ENCODE data around the gene HEATR9.

The HEATR9 gene

GRCh38 chr17:35819455-35819854 lies 49.2 kb downstream of the HEATR9 start:
- TF ChIP-seq CTCF (IDR thresholded peaks at IDR 0.05; ENCODE audit: insufficient read depth, missing control alignments), result no peak
- FAIRE-seq (no peak), DNase-seq (ENCODE audit: insufficient read length, low spot score) (no peak)

- no peak for TF ChIP-seq CTCF (IDR thresholded peaks at IDR 0.05; ENCODE audit: insufficient read depth, missing control alignments)
- FAIRE-seq, result no peak
- no peak for DNase-seq (ENCODE audit: insufficient read length, low spot score)
Measured at GRCh38 chr17:35817196-35817595, 51.5 kb downstream of the HEATR9 start.

DNA sequence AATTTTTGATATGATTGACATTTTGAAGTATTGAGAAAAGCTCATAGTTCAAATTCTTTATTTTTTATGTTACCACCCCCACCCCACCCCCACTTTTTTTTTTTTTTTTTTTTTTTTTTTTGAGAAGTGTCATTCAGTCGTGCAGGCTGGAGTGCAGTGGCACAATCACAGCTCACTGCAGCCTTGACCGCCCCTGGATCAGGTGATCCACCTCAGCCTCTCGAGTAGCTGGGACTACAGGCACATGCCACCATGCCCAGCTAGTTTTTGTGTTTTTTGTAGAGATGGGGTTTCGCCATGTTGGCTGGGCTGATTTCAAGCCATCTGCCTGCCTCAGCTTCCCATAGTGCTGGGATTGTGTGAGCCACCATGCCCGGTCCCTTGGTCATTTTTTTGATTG lies 52.0 kb downstream of the HEATR9 start:
- DNase-seq (ENCODE audit: insufficient read length, low spot score) (no peak), FAIRE-seq (no peak)
- no peak for TF ChIP-seq CTCF (IDR thresholded peaks at IDR 0.05; ENCODE audit: insufficient read depth, missing control alignments)

- TF ChIP-seq CTCF (IDR thresholded peaks at IDR 0.05; ENCODE audit: insufficient read depth, missing control alignments), result no peak
- DNase-seq (ENCODE audit: insufficient read length, low spot score), result no peak
- FAIRE-seq, result no peak
Measured at GRCh38 chr17:35812456-35812855, 56.2 kb downstream of the HEATR9 start.

DNA sequence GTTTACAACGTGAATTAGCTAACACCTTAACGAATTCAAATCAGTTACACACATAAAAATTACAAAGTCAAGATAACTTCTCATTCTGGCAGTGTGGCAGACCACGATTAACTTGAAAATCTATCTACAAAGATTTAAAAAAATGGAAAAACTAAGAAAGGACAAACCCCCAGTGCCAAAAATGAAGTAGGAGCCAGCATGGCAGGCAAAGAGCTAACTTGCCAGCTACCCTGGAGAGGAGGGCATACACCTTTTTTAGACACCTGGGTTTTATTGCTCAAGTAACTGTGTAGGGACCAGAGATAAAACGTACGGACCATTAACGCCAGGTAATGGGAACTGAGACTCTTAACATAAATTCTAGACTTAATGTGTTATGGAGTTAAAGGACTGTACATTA lies 56.9 kb downstream of the HEATR9 start:
- TF ChIP-seq CTCF (IDR thresholded peaks at IDR 0.05; ENCODE audit: insufficient read depth, missing control alignments), result no peak
- no peak for FAIRE-seq
- DNase-seq (ENCODE audit: insufficient read length, low spot score), result no peak

DNA sequence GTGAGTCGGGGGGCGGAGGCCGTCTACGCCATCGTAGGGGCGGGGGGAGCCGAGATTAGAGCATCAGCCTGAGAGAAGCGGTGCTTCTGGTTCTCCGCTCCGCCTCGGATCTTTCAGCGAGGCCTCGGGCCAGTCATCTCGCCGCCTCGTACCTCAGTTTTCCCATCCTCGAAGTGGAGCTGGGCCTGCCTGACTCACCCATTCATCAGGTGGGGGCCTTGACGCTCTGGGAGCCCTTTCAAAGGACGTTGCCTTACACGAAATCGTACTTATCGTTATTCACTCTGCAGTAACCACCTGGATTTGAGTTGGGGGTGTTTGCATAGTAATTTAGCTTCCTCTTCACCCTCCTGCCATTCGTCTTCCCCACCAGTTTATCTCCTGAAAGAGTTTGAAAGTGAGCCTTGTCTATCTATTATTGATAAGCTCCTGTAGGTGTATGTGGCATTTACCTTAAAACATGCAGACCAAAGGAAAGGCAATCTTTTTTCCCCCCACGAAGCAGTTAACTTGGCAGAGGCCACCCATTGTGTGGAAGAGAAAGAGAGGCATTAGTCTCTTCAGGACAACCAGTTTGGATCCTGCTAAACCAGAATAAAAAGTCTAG lies 58.7 kb downstream of the HEATR9 start:
- DNase-seq (ENCODE audit: insufficient read length, low spot score) (no peak), FAIRE-seq (no peak)
- no peak for TF ChIP-seq CTCF (IDR thresholded peaks at IDR 0.05; ENCODE audit: insufficient read depth, missing control alignments)

- peak; percentile 90 for TF ChIP-seq CTCF (IDR thresholded peaks at IDR 0.05; ENCODE audit: insufficient read depth, missing control alignments)
- FAIRE-seq, result no peak
Measured at GRCh38 chr17:35808962-35809854, 59.5 kb downstream of the HEATR9 start, which contains the start of gene TAF15. Gene TAF15, plus strand, starts transcription at chr17:35809484. Its CDS starts 86 bp downstream, at chr17:35809570.

More at GRCh38 chr17:35808962-35809854, 59.5 kb downstream of the HEATR9 start, which contains the start of gene TAF15:
- peak; percentile 61 for DNase-seq (ENCODE audit: insufficient read length, low spot score)
